Thyroid gland (tissue), 4 donors: ENCODE results near the gene MUC2.

ENCODE experiments used
- CTCF ChIP-seq, 6 experiments: fragments of 200-600 bp in 3 of 6; fragments of 450-650 bp in 3 of 6; sonication (generic) in 3 of 6; IDR thresholded peaks; one replicate each; pipeline ENCODE4 v1.5.1; 2016 to 2019; ENCODE audit warnings: antibody characterized with exemption in 6 of 6, mild to moderate bottlenecking in 2 of 6, inconsistent platforms in 1 of 6, moderate library complexity in 1 of 6
- POLR2A ChIP-seq, 2 donors: fragments of 450-650 bp; IDR thresholded peaks; one replicate each; pipeline ENCODE4 v1.6.1; 2017; ENCODE audit warnings: antibody characterized with exemption in 2 of 2, mild to moderate bottlenecking in 2 of 2, moderate library complexity in 1 of 2

DNA sequence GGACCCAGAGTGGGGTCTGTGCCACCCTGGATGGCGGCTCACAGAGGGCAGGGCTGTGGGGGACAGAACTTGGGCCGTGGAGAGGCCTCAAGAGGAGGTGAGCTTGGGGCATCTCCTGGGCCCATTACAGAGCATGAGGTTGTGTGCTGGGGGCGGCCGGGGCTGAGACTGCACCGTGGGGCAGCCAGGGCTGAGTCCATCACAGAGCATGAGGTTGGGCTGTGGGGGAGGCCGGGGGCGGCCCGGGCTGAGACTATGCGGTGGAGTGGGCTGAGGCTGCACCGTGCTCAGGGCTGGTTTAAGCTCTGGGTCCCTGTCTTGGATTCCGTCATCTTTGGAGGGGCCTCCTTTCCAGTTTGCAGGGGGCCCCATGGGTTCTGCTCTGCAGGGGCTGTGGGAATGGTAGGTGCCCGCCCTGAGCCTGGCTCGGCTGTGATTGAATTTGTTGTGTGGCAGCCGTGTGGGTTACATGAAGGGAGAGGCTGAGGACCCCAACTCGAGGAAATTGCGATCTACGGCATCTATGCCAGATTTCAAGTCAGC lies 45.0 kb downstream of the MUC2 start:
- TF ChIP-seq POLR2A (IDR thresholded peaks at IDR 0.05): no peak
- TF ChIP-seq CTCF (IDR thresholded peaks at IDR 0.05): no peak
